ENCODE measurements around the gene APCDD1L.
"Not testable (repeated sequence)": the region's sequence is repeated elsewhere in the genome, so short reads cannot be mapped to it uniquely, and the experiment has no call there.

APCDD1L gene

DNA sequence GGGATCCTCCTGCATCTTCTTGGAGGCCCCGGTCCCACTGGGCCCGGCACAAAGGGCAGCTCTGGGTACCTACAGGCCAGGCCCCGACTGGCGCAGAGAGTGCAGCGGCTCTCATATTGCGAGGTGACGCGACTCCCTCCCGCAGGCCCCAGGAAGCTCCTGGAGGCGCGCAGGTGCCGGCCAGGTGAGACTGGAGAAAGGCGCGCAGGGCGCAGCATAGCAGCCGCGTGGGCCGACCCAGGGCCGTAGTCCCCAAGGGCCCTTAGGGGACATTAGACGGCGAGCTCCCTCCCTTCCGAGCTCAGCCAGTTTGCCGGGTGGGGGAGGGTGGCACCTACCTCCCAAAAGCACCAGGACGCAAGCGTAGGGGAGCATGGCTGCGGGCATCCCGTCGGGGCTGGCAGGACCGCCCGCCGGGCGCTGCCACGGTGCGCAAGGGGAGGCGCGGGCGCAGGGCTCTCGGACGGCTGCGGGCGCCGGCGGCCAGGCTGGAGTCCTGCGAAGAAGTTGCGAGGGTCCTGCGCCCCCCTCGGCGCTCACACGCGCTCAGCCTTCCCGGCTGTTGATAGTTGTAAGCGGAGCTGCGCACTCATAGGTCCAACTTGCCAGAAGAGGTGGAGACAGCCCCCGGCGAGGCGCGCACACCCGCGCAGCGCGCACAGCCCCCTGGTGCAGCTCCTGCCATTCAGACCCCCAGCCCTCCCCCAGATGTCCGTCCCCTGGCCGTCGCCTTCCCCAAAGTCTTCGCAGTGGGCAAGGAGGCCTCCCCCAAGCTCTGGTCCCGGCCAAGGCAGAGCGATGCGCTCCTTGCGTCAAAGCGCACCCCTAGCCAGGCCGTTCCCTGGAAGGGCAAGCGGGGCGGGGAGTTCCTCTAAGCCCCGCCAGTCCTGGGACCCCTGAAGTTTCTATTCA is 622 bp downstream of the APCDD1L start:
- DNase-seq (ENCODE audit: low read depth, low spot score) = no peak

DNA sequence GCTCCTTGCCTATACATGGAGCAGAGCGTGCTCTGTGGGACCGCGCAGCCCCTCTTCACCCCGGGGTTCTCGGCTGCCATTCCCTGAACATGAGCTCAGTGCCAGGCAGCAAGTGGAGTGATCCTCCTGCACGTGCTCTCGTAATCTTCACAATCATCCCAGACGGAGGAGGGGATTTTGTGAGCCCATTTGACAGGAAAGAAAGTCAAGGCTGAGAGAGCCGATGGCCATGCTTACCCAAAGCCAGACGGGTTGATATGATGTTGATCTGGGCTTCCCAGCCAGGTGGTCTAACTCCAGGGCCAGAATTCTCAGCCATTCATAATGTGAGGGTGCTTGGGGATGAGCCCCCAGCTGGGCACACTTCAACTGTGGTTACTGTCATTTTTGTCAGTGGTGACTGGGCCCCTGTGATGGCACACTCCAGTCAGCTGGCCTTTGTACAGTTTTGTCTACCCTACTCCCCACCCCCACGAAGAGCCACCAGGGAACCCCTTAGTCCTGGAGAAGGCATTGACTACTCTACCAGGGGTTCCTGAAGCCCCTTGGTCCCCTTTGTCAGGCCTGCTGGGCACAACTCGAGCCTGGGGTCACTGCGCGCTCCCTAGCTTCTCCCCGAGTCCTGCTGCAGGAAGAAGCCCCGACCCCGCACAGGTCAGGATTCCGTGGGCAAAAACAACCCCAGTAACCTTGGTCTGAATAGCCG is 1.5 kb downstream of the APCDD1L start:
- no peak for DNase-seq (ENCODE audit: low read depth, low spot score)

DNA sequence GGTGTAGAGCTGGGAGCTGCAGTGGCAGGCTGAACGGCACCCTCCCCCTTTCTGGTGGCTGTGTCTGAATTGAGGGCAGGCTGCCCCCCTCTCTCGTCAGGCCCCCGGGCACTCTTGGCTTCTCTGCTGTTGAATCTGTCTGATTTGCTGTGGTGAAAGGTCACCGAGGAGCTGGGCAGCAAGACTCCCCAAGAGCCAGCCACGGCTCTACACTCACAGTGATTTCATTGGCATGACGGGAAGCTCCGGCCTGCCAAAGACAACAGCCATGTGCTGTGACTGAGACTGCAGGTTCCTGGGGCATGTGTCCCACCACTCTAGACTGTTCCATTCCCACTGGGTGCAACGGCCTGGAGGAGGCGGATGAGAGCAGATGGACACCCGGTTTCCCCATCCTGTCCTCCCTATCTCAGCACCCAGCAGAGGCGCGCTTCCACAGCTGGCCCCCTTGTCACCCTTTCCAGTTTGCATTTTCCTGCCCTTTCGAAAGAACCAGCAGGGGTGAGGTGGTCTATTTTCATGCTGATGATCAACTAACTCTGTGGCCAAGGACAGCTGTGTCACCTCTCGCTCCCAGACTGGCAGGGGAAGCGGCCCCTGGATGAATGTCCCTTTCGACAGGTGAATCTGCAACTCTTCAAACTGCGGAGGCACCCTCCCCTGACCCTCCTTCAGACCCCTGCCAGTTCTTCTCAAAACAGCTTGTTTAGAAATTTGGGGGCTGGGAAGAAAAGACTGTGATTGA is 2.2 kb downstream of the APCDD1L start:
- DNase-seq (ENCODE audit: low read depth, low spot score) = no peak

DNA sequence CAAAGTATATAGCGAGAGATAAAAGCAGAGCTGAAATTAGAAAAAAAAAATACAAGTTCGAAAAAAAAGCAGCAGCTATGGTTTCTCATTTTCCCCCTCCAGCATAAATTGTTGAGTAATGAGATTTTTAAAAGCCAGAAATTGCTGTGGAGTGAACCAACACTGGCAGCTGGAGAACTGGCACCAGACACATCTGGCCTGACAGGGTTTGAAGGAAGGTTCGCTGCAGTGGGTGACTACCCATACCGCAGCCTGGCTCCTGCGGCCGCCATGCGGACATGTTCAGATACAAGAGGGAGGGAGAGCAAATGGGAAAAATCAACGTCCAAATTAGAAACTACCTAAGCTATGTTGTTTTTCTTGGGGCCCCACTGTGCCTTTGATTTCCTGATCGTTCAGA is 3.3 kb downstream of the APCDD1L start:
- no peak for DNase-seq (ENCODE audit: low read depth, low spot score)

DNA sequence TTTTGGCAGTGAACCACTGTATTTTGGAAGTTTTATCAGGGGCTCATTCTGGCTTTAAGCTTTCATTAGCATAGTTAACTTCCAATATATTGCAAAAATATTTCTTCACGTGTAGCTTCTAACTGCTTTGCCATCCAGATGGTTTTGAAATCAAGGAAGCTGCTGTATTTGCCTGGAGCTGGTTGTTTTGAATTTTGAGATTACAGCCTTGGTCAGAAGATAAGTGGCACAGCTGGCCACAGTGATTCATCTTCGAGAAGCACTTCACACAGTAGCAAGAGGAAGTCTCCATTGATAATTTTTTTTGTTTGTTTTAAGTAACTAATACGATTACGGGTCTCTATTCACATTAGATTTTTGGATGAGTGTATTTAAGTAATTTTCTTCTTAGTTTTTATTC is 3.8 kb downstream of the APCDD1L start:
- DNase-seq (ENCODE audit: low read depth, low spot score) = no peak

DNA sequence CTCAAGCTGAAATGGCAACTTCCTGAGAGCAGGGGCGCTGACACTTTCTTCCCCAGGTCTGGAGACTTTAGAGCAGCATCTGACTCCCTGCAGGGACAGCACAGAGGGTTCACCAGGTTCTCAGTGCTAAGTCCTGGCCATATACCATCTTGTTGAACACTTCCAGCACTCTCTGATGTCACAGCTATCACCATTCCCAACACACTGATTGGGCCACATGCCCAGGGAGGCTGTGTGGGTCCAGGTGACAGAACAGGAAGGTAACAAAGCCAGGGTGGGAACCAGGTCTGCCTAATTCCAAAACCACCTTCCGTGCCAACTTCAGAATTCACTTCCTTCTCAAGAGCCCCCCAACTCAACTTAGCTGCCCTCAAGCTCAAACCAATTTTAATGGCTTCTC is 4.3 kb downstream of the APCDD1L start:
- DNase-seq (ENCODE audit: low read depth, low spot score) = no peak

DNA sequence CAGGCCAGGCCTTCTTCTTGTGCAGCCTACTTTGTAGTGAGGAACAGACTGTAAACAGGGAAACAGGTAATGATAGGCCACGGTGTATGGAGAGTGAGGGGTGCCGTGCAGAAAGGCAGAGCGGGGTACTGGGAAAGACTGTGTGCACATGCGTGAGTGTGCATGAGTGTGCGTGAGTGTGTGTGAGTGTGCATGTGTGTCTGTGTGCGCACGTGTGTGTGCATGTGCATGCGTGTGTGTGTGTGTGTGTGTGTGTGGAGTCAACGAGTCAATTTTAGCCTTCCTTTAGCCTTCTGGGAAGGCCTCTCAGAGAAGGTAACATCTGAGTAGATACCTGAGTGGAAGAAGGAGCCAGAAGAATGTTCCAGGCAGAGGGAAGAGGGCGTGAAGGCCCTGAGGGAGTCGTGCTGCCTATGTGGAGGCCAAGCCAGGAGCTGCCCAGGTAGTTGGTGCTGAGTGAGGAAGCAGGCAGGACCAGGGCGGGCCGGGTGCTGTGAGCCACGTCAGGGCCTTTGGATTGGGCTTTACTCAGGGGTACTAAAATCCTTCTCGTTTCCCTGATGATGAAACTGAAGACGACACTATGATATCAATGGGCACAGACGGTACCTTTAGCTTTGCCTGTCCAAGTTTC is 6.3 kb downstream of the APCDD1L start:
- DNase-seq (ENCODE audit: low read depth, low spot score) = no peak

DNA sequence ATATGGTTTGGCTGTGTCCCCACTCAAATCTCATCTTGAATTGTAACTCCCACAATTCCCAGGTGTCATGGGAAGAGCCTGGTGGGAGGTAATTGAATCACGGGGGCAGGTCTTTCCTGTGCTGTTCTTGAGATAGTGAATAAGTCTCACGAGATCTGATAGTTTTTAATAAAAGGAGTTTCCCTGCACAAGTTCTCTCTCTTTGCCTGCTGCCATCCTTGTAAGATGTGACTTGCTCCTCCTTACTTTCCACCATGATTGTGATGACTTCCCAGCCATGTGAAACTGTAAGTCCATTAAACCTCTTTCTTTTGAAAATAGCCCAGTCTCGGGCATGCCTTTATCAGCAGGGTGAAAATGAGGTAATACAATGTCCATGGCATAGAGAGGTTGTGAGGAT is 8.2 kb downstream of the APCDD1L start:
- not testable (repeated sequence) for DNase-seq (ENCODE audit: low read depth, low spot score)

DNA sequence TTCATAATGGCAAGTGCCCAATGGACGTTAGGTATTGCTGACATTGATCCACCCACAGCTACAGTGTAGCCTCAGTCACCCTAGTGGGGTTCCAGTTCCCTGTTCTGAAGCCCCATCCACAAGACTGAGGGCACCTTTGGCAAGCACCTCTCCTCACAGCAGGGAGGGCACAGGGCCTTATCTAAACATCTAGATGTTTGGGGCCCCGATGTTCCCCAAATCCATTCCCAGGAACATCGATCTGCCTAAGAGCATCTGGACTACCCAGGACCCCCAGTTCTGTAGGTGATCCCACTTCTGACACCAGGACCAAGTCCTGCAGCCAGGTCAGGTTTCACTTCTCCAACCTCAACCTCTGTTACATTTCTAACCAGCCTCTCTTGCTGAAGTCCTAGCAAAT is 10.6 kb downstream of the APCDD1L start:
- no peak for DNase-seq (ENCODE audit: low read depth, low spot score)

DNA sequence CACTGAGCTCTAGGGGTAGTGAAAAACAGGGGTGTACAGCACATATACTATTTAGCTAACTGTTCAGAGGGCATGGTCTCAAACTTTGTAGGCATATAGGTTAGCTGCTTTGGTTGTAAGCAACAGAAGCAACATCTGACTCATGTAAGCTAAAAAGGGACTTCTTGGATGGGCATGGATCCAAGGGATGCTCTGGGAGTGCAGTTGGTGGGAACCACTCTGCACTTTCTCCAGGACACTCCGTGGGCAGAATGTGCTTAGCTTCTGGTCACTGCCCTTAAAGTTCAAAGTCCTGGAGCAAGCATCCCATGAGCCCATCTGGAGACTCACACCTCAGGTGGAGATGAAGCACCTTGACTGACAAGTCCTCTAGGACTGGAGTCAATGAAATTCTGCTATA is 11.5 kb downstream of the APCDD1L start:
- DNase-seq (ENCODE audit: low read depth, low spot score) = no peak

DNA sequence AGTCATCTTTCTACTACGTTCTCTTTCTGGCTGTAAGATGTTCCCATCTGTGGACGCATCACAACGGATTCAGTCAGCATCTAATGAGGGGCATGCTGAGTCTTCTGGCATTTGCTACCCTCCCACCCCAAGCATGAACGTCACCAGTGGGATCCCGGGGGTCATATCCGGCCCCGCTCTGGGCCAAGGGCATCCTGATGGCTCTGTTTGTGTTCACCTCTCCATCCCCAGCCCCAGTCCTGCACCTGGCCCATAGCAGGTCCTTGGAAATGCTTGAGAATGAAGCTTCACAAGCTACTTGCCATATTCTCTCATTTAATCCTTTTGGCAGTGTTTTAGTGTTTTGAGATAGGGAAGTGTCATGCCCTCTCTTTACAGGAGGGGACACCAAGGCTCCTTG is 14.9 kb downstream of the APCDD1L start:
- DNase-seq (ENCODE audit: low read depth, low spot score) = no peak

DNA sequence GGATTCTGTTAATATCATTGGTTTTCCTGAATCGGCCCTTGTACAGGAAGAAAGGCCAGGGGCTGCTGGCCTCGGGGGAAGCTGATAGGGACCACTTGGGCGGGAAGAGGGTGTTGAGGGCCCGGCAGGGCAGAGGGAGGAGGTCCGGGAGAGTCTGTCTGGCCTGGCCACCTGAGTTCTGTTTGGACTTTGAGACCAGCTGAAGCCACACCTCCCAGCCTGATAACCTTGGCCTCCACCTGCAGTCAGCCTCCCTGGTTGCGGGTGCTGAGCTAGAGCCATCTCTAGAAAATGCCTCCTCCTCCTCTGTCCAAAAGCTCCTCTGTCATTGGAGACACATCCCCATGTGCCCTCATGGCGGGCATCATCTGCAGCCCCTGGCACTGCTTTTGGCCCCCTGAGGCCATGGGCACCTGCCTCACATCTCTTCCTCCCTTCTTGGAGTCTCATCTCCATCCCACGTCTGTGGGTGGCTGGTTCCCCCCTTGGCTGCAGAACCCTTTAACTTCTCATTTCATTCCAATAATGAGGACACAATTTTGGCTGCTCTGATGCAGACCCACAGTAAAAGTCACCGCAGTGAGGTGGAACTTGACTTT is 16.6 kb downstream of the APCDD1L start:
- DNase-seq (ENCODE audit: low read depth, low spot score) = no peak

DNA sequence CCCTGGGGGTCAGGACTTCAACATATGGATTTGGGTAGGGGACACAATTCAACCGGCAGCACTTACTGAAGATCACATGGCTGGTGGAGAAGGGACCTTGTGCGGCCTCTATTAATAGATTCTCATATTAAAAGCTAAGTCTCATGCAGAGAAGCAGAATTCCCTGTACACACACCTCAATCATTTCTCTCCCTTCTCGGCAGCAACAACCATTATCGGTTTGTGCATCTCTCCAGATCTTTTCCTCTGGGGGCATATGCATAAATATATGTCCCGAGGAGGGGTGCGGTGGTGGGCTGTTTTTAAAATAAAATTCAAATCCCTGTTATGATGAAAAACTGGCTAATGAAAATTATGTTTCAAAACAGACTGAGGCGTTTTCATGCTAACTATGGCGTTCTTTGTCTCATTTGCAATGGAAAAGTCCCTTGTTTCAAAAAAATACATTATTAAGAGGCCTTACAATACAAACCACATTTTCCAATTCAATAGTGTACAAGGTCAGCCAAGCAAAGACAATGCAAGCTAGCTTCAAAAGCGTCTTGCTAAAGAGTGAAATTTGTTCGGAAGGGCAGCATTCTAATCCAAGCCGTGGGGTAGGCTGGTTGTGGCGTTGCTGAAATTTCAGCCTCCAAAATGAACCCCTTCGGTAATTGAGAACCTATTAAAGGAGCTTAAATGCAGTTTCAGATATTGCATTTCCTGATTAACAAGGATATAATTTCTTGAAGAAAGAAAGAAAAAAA is 17.3 kb downstream of the APCDD1L start:
- DNase-seq (ENCODE audit: low read depth, low spot score) = no peak

DNA sequence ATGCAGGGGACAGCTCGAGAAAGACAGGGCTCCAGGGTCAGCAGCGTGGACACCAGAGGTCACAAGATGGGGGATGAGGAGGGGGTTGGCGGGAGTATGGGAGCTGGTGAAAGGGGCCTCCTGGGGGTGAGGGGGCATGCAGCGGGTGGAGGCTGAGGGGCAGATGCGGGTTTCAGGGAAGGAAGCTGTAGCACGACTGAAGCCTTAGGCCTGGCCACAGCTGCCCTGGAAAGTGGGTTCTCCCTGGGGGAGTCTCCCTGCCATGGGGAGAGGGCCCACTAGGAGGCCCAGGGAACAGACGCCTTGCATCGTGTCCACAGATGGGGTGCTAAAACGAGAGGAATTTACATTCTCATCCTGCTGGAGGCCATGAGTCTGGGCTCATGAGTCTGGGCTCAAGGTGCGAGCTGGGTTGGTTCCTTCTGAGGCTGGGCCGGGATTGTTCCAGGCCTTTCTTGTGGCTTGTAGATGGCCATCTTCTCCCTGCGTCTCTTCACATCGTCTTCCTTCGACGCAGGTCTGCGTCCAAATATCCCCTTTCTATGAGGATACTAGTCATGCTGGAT is 18.0 kb downstream of the APCDD1L start:
- DNase-seq (ENCODE audit: low read depth, low spot score) = no peak

DNA sequence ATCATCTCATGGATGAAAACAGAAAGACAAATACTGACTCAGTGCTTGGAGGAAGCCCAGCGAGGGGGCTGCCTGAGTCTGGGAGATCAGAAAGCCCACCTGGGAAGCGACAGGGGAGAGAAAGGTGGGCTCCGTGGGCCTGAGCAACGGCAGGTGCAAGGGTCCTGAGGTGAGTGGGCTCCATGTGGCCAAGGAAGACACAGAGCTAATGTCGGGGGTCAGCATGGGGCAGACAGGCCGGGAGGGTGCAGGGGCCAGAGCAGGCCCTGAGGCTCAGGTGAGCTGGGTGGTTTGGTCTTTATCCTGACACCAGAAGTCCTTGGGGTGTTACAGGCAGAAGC is 18.8 kb downstream of the APCDD1L start:
- DNase-seq (ENCODE audit: low read depth, low spot score) = no peak

DNA sequence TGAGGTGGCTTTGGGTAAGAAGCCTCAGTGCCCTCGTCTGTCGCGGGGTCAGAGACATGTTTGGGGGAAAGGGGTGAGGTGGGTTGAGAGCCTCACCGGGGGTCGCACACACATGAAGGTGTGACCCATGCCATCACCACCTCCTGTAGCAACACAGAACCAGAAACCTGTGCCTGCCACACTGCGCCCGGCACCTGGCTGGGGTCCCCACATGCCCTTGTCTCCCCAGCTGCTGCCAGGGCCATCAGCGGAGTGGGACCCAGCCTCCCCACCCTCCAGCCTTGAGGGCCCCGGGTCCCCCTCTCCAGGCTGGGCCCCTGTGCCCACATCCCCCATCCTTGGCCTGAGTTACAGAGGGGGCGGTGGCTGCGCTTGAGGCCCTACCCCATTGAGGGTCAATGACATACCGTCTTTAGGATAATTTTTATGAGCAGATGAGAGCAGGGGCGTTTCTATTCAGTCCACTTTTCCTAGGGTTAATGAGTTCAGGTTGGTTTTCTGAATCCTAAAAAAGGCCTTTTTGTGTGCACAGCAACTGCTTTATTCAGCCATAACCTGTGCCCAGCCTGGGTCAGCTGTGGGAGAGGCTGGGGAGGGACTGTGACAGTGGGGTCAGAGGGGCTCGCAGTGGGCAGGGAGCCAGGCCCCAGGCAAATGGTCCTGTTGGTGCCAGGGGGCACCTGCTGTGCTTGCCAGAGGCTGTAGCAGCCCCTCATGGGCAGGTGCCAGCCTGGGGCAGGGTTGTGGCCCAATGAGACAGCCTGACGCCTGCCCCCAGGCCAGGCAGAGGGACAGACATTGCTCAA is 19.4 kb downstream of the APCDD1L start:
- DNase-seq (ENCODE audit: low read depth, low spot score) = no peak

DNA sequence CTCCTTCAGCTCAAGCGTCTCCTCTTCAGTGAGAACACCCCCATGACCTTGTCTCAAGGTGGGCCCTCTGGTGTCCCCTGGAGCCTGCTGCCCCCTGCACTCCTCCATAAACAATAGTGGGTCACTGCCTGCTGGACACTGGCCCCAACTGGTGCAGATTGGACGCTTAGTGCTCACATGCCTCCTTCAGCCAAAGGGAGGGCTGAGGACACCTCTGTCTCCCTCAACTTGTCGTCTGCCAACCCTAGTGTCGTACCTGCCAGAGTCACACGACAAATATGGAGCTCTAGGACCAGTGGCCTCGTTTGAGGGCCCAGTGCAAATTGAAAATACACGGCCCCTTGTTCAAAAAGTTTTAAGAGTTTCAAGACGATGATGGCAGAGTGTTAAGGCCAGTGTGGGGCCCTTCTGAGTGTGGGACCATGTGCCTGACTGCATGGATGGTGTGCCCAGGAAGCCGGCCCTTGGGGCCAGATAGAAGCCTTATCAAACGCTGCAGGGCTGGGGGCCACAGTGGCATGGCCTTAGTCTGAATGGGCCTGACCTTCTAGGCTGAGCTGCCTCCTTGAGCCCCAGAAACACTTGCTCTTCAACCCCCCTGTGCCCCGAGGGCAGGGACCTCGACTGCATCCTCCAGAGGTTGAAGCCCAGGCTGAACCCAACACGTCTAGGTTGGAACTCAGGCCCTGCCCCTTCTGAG is 20.1 kb downstream of the APCDD1L start:
- DNase-seq (ENCODE audit: low read depth, low spot score) = no peak

DNA sequence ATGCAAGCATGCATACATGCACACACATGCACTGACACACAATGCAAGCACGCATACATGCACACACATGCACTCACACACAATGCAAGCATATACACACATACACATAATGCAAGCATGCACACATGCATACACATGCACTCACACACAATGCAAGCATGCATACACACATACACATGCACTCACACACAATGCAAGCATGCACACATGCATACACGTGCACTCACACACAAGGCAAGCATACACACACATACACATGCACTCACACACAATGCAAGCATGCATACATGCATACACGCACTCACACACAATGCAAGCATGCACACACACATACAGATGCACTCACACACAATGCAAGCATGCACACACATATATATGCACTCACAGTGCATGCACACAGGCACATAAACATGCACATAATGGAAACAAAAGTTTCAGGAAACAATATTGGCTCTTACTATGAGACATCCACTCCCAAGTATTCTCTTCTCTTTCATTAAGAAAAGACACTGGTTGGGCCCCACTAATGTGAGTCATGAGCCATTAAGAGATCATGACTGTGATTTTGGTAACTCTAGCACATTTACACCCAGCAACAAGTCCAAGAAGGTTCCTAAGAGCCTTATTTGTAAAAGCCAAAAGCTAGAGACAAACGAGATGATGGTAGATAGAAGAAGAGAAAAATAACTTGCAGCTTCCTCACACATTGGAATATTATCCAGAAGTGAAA is 22.2 kb downstream of the APCDD1L start:
- DNase-seq (ENCODE audit: low read depth, low spot score) = no peak

All from smooth muscle cell of the brain vasculature (primary cell).